ENCODE results near the gene SARDH. TPM values are rescaled to one million over a fixed set of nuclear protein-coding genes. Genes with fewer than 3 reads are reported as not detected.

Gene SARDH
- total RNA-seq, 1 experiment from 2014 or later: 5.6 TPM

DNA sequence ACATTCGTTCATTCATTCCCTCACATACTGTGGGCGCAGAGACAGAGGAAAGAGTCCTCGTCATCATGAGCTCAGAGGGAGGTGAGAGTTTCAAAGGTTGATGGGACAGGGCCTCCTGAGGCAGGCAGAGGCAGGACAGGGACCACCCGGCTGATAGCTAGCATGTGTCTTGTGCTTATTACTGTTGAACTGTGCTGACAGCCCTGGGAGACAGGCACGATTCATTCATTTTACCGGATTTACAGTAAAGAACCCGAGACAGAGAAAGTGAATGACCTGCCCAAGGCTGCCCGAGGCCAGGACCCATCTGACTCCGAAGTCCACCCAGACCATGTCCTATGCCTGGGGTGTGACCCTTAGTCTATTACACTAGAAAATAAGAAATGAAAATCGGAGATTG lies 124.1 kb downstream of the SARDH start:
- H3K4me2 ChIP-seq (ENCODE audit: low read length): no peak overlapping the region
- H4K20me1 ChIP-seq (ENCODE audit: insufficient read depth): no peaks in the 10 kb centered on the region
- no peak overlapping the region for H3K4me3 ChIP-seq (replicated peaks in 1 of 2; ENCODE audit: low read depth in 1 of 2, low read length in 2 of 2)
- ChIA-PET CTCF (no interaction called here), POLR2A (no interaction called here), RAD21 (ENCODE audit: low non-redundant PET in 1 of 2, low total read pairs in 2 of 2, uncharacterized antibody in 2 of 2, unreplicated experiment in 2 of 2) (no interaction called here)
- H3K4me1 ChIP-seq (ENCODE audit: control insufficient read depth in 1 of 2, insufficient read depth in 2 of 2, low read length in 2 of 2): no peaks in the 10 kb centered on the region
- DNase-seq (ENCODE audit: low read depth, low spot score): no peak
- no peaks in the 10 kb centered on the region for H3K79me2 ChIP-seq (ENCODE audit: insufficient read depth, low read length)
- no TSS peak for BruUV-seq (replicated peaks)
- H3K9me3 ChIP-seq (ENCODE audit: control insufficient read depth in 1 of 2, insufficient read depth in 1 of 2, low read depth in 1 of 2, low read length in 2 of 2): no peaks in the 10 kb centered on the region
- no peak for ATAC-seq
- peaks cover 84% of the 10 kb centered on the region for H3K27me3 ChIP-seq (ENCODE audit: insufficient read depth, low read length)
- H3K9me2 ChIP-seq (ENCODE audit: insufficient read depth): no peaks in the 10 kb centered on the region
- H3K9ac ChIP-seq (ENCODE audit: low read length): no peak overlapping the region
- TF ChIP-seq CEBPB (IDR thresholded peaks at IDR 0.05; ENCODE audit: low read depth) (no peak), POLR2A (IDR thresholded peaks at IDR 0.05; ENCODE audit: borderline replicate concordance, extremely low read depth, insufficient read depth, insufficient read length) (no peak), FOSL1 (IDR thresholded peaks at IDR 0.05; ENCODE audit: low read depth) (no peak), JUND (IDR thresholded peaks at IDR 0.05) (no peak), EZH2 (IDR thresholded peaks at IDR 0.05) (no peak), SRF (IDR thresholded peaks at IDR 0.05; ENCODE audit: low read depth) (no peak), EGR1 (IDR thresholded peaks at IDR 0.05; ENCODE audit: low read depth) (no peak), SP1 (IDR thresholded peaks at IDR 0.05; ENCODE audit: low read depth) (no peak), TCF7L2 (IDR thresholded peaks at IDR 0.05; ENCODE audit: borderline replicate concordance, extremely low read depth, insufficient read depth, insufficient read length) (no peak), EZH2phosphoT487 (IDR thresholded peaks at IDR 0.05; ENCODE audit: borderline replicate concordance) (no peak), RAD21 (IDR thresholded peaks at IDR 0.05; ENCODE audit: low read depth) (no peak)
- TF ChIP-seq, protein P1, sequence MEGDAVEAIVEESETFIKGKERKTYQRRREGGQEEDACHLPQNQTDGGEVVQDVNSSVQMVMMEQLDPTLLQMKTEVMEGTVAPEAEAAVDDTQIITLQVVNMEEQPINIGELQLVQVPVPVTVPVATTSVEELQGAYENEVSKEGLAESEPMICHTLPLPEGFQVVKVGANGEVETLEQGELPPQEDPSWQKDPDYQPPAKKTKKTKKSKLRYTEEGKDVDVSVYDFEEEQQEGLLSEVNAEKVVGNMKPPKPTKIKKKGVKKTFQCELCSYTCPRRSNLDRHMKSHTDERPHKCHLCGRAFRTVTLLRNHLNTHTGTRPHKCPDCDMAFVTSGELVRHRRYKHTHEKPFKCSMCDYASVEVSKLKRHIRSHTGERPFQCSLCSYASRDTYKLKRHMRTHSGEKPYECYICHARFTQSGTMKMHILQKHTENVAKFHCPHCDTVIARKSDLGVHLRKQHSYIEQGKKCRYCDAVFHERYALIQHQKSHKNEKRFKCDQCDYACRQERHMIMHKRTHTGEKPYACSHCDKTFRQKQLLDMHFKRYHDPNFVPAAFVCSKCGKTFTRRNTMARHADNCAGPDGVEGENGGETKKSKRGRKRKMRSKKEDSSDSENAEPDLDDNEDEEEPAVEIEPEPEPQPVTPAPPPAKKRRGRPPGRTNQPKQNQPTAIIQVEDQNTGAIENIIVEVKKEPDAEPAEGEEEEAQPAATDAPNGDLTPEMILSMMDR (IDR thresholded peaks at IDR 0.05 in 2 of 3, conservative IDR thresholded peaks at IDR 0.05 in 1 of 3; ENCODE audit: borderline replicate concordance in 1 of 3, insufficient read depth in 1 of 3, low read depth in 2 of 3, low read length in 2 of 3): no peak
- TF ChIP-seq, protein P2, sequence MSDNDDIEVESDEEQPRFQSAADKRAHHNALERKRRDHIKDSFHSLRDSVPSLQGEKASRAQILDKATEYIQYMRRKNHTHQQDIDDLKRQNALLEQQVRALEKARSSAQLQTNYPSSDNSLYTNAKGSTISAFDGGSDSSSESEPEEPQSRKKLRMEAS (IDR thresholded peaks at IDR 0.05): no peak
- TF ChIP-seq, protein P3, sequence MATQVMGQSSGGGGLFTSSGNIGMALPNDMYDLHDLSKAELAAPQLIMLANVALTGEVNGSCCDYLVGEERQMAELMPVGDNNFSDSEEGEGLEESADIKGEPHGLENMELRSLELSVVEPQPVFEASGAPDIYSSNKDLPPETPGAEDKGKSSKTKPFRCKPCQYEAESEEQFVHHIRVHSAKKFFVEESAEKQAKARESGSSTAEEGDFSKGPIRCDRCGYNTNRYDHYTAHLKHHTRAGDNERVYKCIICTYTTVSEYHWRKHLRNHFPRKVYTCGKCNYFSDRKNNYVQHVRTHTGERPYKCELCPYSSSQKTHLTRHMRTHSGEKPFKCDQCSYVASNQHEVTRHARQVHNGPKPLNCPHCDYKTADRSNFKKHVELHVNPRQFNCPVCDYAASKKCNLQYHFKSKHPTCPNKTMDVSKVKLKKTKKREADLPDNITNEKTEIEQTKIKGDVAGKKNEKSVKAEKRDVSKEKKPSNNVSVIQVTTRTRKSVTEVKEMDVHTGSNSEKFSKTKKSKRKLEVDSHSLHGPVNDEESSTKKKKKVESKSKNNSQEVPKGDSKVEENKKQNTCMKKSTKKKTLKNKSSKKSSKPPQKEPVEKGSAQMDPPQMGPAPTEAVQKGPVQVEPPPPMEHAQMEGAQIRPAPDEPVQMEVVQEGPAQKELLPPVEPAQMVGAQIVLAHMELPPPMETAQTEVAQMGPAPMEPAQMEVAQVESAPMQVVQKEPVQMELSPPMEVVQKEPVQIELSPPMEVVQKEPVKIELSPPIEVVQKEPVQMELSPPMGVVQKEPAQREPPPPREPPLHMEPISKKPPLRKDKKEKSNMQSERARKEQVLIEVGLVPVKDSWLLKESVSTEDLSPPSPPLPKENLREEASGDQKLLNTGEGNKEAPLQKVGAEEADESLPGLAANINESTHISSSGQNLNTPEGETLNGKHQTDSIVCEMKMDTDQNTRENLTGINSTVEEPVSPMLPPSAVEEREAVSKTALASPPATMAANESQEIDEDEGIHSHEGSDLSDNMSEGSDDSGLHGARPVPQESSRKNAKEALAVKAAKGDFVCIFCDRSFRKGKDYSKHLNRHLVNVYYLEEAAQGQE (IDR thresholded peaks at IDR 0.05; ENCODE audit: low read depth): no peak
- TF ChIP-seq, protein P4, sequence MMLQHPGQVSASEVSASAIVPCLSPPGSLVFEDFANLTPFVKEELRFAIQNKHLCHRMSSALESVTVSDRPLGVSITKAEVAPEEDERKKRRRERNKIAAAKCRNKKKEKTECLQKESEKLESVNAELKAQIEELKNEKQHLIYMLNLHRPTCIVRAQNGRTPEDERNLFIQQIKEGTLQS (IDR thresholded peaks at IDR 0.05): no peak
- no peaks in the 10 kb centered on the region for H3K36me3 ChIP-seq (ENCODE audit: control insufficient read depth in 1 of 2, insufficient read depth in 2 of 2, low read length in 2 of 2)
- H3K27ac ChIP-seq (ENCODE audit: low read depth, low read length): no peak overlapping the region
- H2AFZ ChIP-seq (ENCODE audit: low read depth, low read length, poor library complexity, severe bottlenecking): no peak overlapping the region
- intact Hi-C loops (cut with micrococcal nuclease): no loop called here

All from HCT116 (cell line).